ENCODE data around the gene FOXP1. TPM values are rescaled to one million over a fixed set of nuclear protein-coding genes. Genes with fewer than 3 reads are reported as not detected.
A peak's percentile ranks its signal among the peaks of the same experiment; 100 is the strongest.

Gene FOXP1
- total RNA-seq, 2 donors from 2014 or later = 101 to 171 TPM

- Mint-ChIP-seq H3K4me1 (no peaks in the 10 kb centered on the region), H3K9me3 (no peaks in the 10 kb centered on the region), H3K27ac (no peak overlapping the region), H3K4me3 (no peak overlapping the region), H3K36me3 (ENCODE audit: low read depth) (peaks cover 9% of the 10 kb centered on the region), H3K27me3 (no peaks in the 10 kb centered on the region)
- ATAC-seq (replicated peaks) = no peak
Observed at GRCh38 chr3:71244826-71245488, 338.6 kb downstream of the FOXP1 start.

GRCh38 chr3:71244153-71244825, 339.2 kb downstream of the FOXP1 start:
- H3K4me3 Mint-ChIP-seq = no peak overlapping the region
- no peak for ATAC-seq (replicated peaks)
- no peaks in the 10 kb centered on the region for H3K4me1 Mint-ChIP-seq
- H3K9me3 Mint-ChIP-seq = no peaks in the 10 kb centered on the region
- H3K27me3 Mint-ChIP-seq = no peaks in the 10 kb centered on the region
- H3K36me3 Mint-ChIP-seq (ENCODE audit: low read depth) = peaks cover 14% of the 10 kb centered on the region
- no peak overlapping the region for H3K27ac Mint-ChIP-seq

- Mint-ChIP-seq H3K36me3 (ENCODE audit: low read depth) (peaks cover 14% of the 10 kb centered on the region), H3K4me1 (no peaks in the 10 kb centered on the region), H3K9me3 (no peaks in the 10 kb centered on the region), H3K27me3 (no peaks in the 10 kb centered on the region), H3K27ac (no peak overlapping the region), H3K4me3 (no peak overlapping the region)
- no peak for ATAC-seq (replicated peaks)
Observed at GRCh38 chr3:71243229-71243628, 340.3 kb downstream of the FOXP1 start.

- H3K27ac Mint-ChIP-seq = no peak overlapping the region
- no peak for ATAC-seq (replicated peaks)
- no peaks in the 10 kb centered on the region for H3K9me3 Mint-ChIP-seq
- no peak overlapping the region for H3K4me3 Mint-ChIP-seq
- H3K27me3 Mint-ChIP-seq = no peaks in the 10 kb centered on the region
- peaks cover 4% of the 10 kb centered on the region for H3K4me1 Mint-ChIP-seq
- H3K36me3 Mint-ChIP-seq (ENCODE audit: low read depth) = peaks cover 10% of the 10 kb centered on the region
Observed at GRCh38 chr3:71241981-71242560, 341.5 kb downstream of the FOXP1 start.

GRCh38 chr3:71241246-71241901, 342.2 kb downstream of the FOXP1 start:
- no peaks in the 10 kb centered on the region for H3K27me3 Mint-ChIP-seq
- no peak overlapping the region for H3K27ac Mint-ChIP-seq
- H3K4me3 Mint-ChIP-seq = no peak overlapping the region
- H3K9me3 Mint-ChIP-seq = no peaks in the 10 kb centered on the region
- H3K4me1 Mint-ChIP-seq = peaks cover 4% of the 10 kb centered on the region
- peaks cover 11% of the 10 kb centered on the region for H3K36me3 Mint-ChIP-seq (ENCODE audit: low read depth)
- ATAC-seq (replicated peaks) = no peak

- H3K9me3 Mint-ChIP-seq = no peaks in the 10 kb centered on the region
- H3K4me3 Mint-ChIP-seq = no peak overlapping the region
- peaks cover 4% of the 10 kb centered on the region for H3K4me1 Mint-ChIP-seq
- H3K27me3 Mint-ChIP-seq = no peaks in the 10 kb centered on the region
- H3K27ac Mint-ChIP-seq = no peak overlapping the region
- ATAC-seq (replicated peaks) = no peak
- H3K36me3 Mint-ChIP-seq (ENCODE audit: low read depth) = peaks cover 14% of the 10 kb centered on the region
Observed at GRCh38 chr3:71240034-71240433, 343.5 kb downstream of the FOXP1 start.

- Mint-ChIP-seq H3K27ac (no peak overlapping the region), H3K4me3 (no peak overlapping the region), H3K9me3 (no peaks in the 10 kb centered on the region), H3K36me3 (ENCODE audit: low read depth) (peaks cover 27% of the 10 kb centered on the region), H3K4me1 (peaks cover 4% of the 10 kb centered on the region), H3K27me3 (no peaks in the 10 kb centered on the region)
- no peak for ATAC-seq (replicated peaks)
Observed at GRCh38 chr3:71238355-71238757, 345.2 kb downstream of the FOXP1 start.

- H3K36me3 Mint-ChIP-seq (ENCODE audit: low read depth) = peaks cover 31% of the 10 kb centered on the region
- ATAC-seq (replicated peaks) = no peak
- no peak overlapping the region for H3K4me3 Mint-ChIP-seq
- H3K27ac Mint-ChIP-seq = no peak overlapping the region
- no peaks in the 10 kb centered on the region for H3K9me3 Mint-ChIP-seq
- peaks cover 9% of the 10 kb centered on the region for H3K4me1 Mint-ChIP-seq
- no peaks in the 10 kb centered on the region for H3K27me3 Mint-ChIP-seq
Observed at GRCh38 chr3:71237672-71238071, 345.9 kb downstream of the FOXP1 start.

GRCh38 chr3:71235846-71236245, 347.7 kb downstream of the FOXP1 start:
- ATAC-seq (replicated peaks) = no peak
- Mint-ChIP-seq H3K4me1 (peaks cover 16% of the 10 kb centered on the region), H3K4me3 (no peak overlapping the region), H3K9me3 (no peaks in the 10 kb centered on the region), H3K27me3 (no peaks in the 10 kb centered on the region), H3K27ac (no peak overlapping the region), H3K36me3 (ENCODE audit: low read depth) (peaks cover 35% of the 10 kb centered on the region)

- Mint-ChIP-seq H3K27me3 (no peaks in the 10 kb centered on the region), H3K36me3 (ENCODE audit: low read depth) (peaks cover 27% of the 10 kb centered on the region), H3K27ac (peak overlapping the region; percentile 4), H3K4me1 (peaks cover 23% of the 10 kb centered on the region), H3K4me3 (peak overlapping the region; percentile 14), H3K9me3 (no peaks in the 10 kb centered on the region)
- ATAC-seq (replicated peaks) = no peak
Observed at GRCh38 chr3:71232895-71233294, 350.6 kb downstream of the FOXP1 start.

GRCh38 chr3:71232175-71232679, 351.3 kb downstream of the FOXP1 start:
- ATAC-seq (replicated peaks) = peak; percentile 23
- Mint-ChIP-seq H3K36me3 (ENCODE audit: low read depth) (peaks cover 27% of the 10 kb centered on the region), H3K9me3 (no peaks in the 10 kb centered on the region), H3K27ac (peak overlapping the region; percentile 4), H3K27me3 (no peaks in the 10 kb centered on the region), H3K4me1 (peaks cover 21% of the 10 kb centered on the region), H3K4me3 (peak overlapping the region; percentile 14)

- Mint-ChIP-seq H3K4me3 (no peak overlapping the region), H3K27me3 (no peaks in the 10 kb centered on the region), H3K36me3 (ENCODE audit: low read depth) (peaks cover 31% of the 10 kb centered on the region), H3K9me3 (no peaks in the 10 kb centered on the region), H3K27ac (no peak overlapping the region), H3K4me1 (peaks cover 25% of the 10 kb centered on the region)
- no peak for ATAC-seq (replicated peaks)
Observed at GRCh38 chr3:71231680-71232079, 351.8 kb downstream of the FOXP1 start.

GRCh38 chr3:71229905-71230657, 353.4 kb downstream of the FOXP1 start:
- ATAC-seq (replicated peaks) = no peak
- H3K4me1 Mint-ChIP-seq = peaks cover 37% of the 10 kb centered on the region
- peaks cover 30% of the 10 kb centered on the region for H3K36me3 Mint-ChIP-seq (ENCODE audit: low read depth)
- no peak overlapping the region for H3K4me3 Mint-ChIP-seq
- no peaks in the 10 kb centered on the region for H3K27me3 Mint-ChIP-seq
- no peaks in the 10 kb centered on the region for H3K9me3 Mint-ChIP-seq
- H3K27ac Mint-ChIP-seq = no peak overlapping the region

Measured in activated T-helper 17 cell treated with anti-CD3 and anti-CD28 coated beads, Interleukin-2, amount 50 U/mL, for 72 hours (primary cell).